Hematopoietic multipotent progenitor cell (in vitro differentiated cells): ENCODE results near the gene STK31. TPM values are rescaled to one million over a fixed set of nuclear protein-coding genes. Genes with fewer than 3 reads are reported as not detected.
"Not testable (repeated sequence)": the region's sequence is repeated elsewhere in the genome, so short reads cannot be mapped to it uniquely, and the experiment has no call there.

Experiments
- DNase-seq, 3 donors: peaks; one replicate each; pipeline ENCODE4 v3.0.0-alpha.2; 2011 to 2015; ENCODE audit warnings: low read depth in 2 of 3, low spot score in 2 of 3
- total RNA-seq: library from RNA; depleted of rRNA; stranded (reverse); fragments of >200 nt; gene quantifications from one replicate; pipeline ENCODE4 v1.2.3, GENCODE V29; 2012

The STK31 gene
- total RNA-seq: under 0.01 TPM

DNA sequence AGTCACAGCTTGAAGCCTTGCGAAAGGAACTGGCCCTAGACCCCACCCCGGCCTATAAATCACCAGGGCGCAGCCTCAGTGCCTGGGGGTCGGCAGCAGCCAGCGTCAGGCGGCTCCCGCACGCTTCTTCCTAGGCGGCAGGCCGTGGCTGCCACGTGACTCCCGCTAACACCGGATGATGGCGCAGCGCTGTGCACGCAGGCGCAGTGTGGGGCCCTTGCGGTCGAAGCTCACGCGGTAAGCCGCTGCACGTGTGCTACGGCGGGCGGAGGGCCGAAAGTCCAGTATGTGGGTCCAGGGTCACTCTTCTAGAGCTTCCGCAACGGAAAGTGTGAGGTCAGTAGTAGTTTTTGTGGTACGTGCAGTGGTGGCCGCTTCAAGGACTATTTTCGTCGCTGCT, at the start of gene STK31:
TSS of gene STK31 (plus strand) at position 220 of the 400 bp plus-strand sequence. CDS start at position 287, 67 bp downstream.
- no peak for DNase-seq

DNA sequence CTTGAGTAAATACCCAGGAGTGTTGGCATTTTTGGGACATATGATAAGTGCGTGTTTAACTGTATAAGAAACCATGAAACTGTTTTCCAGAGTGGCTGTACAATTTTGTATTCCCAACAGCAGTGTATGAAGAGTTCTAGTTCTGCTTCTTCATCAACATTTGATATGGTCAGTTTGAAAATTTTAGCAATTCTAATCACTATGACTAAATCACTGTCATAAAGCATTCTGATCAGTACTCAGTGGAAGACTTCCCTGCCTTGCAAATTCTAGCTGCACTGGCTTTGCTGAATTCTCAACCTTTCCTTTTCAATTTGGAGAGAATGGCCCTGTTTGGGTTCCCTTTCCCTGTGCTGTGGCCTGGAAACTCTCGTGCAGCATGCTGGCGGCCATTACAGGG, 48.6 kb upstream of the STK31 start:
- DNase-seq: no peak

GRCh38 chr7:23662124-23662983, 47.7 kb upstream of the STK31 start:
- DNase-seq: no peak

DNA sequence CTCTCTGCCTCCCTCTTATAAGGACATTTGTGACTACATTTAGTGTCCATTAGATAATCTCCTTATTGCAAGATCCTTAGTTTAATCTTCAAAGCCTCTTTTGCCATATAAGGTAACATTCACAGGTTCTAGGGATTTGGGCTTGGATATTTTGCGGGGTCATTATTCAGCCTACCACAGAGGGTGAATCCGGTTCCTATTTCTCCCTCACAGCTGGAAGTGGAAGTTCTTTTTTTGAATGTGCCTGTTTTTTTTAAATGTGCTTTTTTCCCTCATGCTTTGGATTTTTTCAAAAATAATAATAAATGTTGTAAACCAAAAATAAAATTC, 47.1 kb upstream of the STK31 start:
- DNase-seq: no peak

GRCh38 chr7:23664122-23664521, 45.9 kb upstream of the STK31 start:
- no peak for DNase-seq

GRCh38 chr7:23672033-23672432, 38.0 kb upstream of the STK31 start:
- DNase-seq: no peak

DNA sequence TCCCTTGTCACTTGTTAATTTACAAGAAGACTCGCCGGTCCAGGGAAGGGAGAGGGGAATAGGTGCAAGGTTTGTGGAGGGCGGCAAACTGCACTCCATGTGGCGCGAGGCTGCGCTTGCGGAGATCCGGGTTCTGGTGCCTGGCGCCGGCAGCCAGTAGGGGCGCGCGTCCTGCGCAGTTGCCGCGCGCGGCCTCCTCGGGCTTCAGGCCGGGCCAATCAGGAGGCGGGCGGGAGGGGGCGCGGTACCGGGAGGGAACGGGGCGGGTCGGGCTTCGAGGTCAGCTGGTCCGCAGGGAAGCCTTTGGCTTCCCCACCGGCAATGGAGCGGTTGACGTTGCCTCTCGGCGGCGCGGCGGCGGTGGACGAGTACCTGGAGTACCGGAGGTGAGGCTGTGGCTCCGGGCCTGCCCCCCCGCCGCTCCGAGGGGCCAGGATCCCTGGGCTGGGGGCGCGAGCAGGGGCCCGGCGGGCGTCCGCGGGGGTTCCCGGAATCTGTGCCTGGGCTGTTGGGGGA, 30.1 kb upstream of the STK31 start, which contains the start of gene FAM221A:
TSS of gene FAM221A (plus strand) at position 302 of the 516 bp plus-strand sequence. CDS start at position 322, 20 bp downstream.
- DNase-seq: peak; percentile 65 to 85 (median 83)

DNA sequence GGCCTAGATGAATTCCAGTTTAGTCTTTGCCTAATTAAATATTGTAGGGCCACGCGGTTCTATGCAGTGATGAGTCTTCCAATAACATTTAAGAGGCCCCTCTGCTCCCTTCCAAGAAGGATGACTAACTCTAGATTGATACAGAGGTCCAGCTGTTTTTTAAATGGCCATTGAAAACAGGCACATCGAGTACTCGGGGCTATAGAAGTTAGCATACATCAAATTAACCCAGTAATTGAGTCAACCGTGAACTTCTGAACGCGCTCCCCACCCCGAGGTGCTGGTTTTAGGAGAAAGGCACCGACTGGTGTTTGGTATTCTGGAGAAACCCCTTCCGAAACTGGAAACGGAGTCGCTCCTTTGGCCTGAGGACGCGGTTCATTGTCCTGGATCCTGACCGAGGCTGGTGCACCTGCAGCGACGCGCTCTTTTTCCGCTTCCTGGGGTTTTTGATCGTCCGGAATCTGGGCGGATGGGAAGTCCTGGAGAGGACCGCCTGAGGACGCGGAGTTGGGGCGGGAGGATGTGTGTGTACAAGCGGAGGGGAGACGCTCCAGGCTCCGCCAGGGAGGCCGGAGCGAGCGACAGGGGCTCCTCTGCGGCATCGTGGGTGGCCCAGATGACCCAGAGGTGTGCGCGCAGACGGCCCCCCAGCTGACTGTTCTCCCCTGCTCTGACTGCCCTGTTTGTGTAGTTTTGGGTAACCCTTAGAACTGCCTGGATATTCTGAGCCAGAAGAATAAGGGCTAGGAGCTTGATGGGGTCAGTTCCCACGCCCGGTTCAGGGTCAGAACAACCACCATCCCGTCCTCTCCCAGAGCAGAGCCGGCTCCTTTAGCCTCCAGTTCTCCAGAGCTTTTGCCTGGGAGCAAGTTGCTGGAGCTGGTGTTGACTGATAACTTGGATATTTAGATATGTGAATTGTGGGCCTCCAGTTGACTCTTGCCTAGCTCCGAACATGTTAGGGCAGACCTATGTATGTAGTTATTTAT, 29.3 kb upstream of the STK31 start:
- peak; percentile 5 to 65 (median 31) for DNase-seq

- not testable (repeated sequence) for DNase-seq
Measured at GRCh38 chr7:23684041-23684440, 26.0 kb upstream of the STK31 start.

- no peak for DNase-seq
Measured at GRCh38 chr7:23685731-23686130, 24.3 kb upstream of the STK31 start.

DNA sequence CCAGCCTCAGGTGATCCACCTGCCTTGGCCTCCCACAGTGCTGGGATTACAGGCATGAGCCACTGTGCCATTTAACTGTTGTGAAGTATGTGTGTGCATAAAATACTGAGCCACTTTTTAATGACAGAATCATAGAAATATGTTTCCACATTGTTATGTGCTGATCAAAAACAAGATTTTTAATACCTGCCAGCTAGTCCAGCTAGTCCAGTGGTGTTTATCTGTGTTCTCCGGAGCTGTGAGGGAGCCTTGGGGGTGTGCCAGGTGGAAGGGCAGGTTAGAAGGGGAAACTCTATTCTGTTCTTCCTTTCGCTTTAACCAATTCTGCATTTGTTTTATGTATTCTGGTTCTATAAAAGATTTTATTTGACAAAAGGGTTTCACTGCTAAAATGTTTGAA, 23.0 kb upstream of the STK31 start:
- no peak for DNase-seq

DNA sequence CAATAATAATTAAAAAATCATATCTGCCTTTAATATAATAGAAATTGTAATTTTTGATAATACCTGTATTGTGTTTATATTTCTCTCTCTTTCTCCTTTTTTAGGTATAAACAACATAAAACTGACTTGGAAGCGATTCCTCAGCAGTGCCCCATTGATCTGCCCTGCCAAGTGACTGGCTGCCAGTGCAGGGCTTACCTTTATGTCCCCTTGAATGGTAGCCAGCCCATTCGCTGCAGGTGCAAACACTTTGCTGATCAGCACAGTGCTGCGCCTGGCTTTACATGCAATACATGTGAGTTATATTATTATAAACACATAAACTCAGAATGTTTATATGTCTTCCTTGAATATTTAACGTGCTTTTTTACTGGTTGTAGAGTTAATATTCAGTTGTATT, 20.9 kb upstream of the STK31 start:
- DNase-seq: no peak

GRCh38 chr7:23691320-23691719, 18.7 kb upstream of the STK31 start:
- no peak for DNase-seq

DNA sequence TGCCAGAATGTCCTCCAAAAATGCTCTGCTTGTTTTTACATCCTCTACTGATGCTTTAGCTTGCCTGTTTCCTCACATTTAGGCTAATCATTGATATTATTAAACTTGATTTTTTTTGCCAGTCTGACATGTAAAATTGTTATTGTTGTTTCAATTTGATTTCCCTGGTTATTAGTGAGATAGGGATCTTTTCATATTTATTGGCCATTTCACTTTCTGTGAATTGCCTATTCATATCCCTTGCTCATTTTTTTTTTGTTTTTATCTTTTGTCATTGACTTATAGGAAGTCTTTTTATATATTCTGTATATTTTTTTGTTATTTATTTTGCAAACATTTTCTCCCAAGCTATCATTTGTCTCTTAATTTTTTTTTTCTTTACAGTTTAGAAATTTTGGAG, 16.8 kb upstream of the STK31 start:
- no peak for DNase-seq

DNA sequence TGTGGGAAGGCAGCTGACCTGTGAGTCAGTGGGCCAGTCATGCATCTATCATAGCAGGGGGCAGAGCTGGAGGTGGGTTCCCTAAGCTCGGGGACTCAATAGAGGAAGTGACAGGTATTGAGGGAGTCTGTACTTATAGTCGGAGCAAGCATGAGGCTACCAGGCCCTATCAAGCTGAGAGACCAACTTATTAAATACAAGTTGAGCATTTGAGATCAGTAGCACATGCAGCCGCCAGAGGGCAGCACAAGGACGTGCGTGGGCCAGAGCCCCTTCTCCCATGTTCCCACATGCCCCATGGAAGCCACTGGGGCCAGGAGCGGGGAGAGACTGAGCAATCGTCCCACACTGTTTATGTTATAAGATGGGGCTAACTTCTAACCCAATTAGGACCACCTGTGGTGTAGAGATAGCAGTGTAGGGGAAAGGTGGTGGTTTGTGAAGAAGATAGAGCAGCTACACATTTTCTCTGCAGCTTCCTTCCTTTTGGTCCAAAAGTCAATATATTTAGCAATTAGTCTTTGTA, 13.0 kb upstream of the STK31 start:
- DNase-seq: peak; percentile 7 to 74 (median 73)

DNA sequence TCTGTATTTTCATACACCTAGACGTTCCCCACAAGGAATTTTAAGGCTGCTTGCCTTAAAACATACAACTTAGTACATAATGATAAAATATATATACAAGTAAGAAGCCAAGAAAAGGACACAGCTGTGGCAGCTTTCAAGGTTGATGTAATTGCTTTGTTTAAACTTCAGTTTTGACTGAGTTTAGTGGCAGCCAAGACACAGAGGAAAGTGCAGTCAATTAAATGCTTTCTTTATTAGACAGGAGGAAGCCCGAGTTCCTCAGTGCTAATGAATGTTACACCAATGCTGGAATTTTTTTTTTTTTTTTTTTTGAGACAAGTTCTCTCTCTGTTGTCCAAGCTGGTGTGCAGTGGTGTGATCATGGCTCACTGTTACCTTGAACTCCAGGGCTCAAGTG, 11.2 kb upstream of the STK31 start:
- no peak for DNase-seq

- peak in 1 of 3 donors; percentile 28 for DNase-seq
Measured at GRCh38 chr7:23700046-23700445, 10.0 kb upstream of the STK31 start.

GRCh38 chr7:23709081-23709750, 803 bp upstream of the STK31 start:
- DNase-seq: no peak

- DNase-seq: peak; percentile 10 to 73 (median 42)
Measured at GRCh38 chr7:23712368-23713284, 2.6 kb downstream of the STK31 start.
